COLO668 (cell line): ENCODE data around the gene SARS1.
A peak's percentile ranks its signal among the peaks of the same experiment; 100 is the strongest.
"Not testable (repeated sequence)": the region's sequence is repeated elsewhere in the genome, so short reads cannot be mapped to it uniquely, and the experiment has no call there.

Source experiments
- DNase-seq: peaks from one replicate; lab custom pipeline; 2025; ENCODE audit not compliant: unreplicated experiment; lab: John Stamatoyannopoulos, UW

Gene SARS1

GRCh38 chr1:109191891-109192290 lies 21.8 kb upstream of the SARS1 start:
- DNase-seq: no peak

GRCh38 chr1:109192433-109192832 lies 21.3 kb upstream of the SARS1 start:
- no peak for DNase-seq

GRCh38 chr1:109193653-109194590 lies 19.8 kb upstream of the SARS1 start:
- DNase-seq: peak; percentile 76

GRCh38 chr1:109197158-109198042 lies 16.3 kb upstream of the SARS1 start:
- DNase-seq: no peak

- DNase-seq: no peak
Observed at GRCh38 chr1:109198043-109198695, 15.5 kb upstream of the SARS1 start.

GRCh38 chr1:109198745-109199144 lies 15.0 kb upstream of the SARS1 start:
- DNase-seq: no peak

GRCh38 chr1:109199710-109200109 lies 14.0 kb upstream of the SARS1 start:
- no peak for DNase-seq

- DNase-seq: peak; percentile 39
Observed at GRCh38 chr1:109201123-109201703, 12.5 kb upstream of the SARS1 start.

- no peak for DNase-seq
Observed at GRCh38 chr1:109204484-109204883, 9.2 kb upstream of the SARS1 start.

- no peak for DNase-seq
Observed at GRCh38 chr1:109206339-109206738, 7.4 kb upstream of the SARS1 start.

GRCh38 chr1:109207467-109208103 lies 6.1 kb upstream of the SARS1 start:
- DNase-seq: no peak

- DNase-seq: no peak
Observed at GRCh38 chr1:109208394-109208793, 5.3 kb upstream of the SARS1 start.

GRCh38 chr1:109208836-109209463 lies 4.8 kb upstream of the SARS1 start:
- no peak for DNase-seq

- no peak for DNase-seq
Observed at GRCh38 chr1:109210058-109210457, 3.7 kb upstream of the SARS1 start.

- no peak for DNase-seq
Observed at GRCh38 chr1:109213345-109213823, 334 bp upstream of the SARS1 start.

- peak; percentile 63 for DNase-seq
Observed at GRCh38 chr1:109214695-109215623, 1.2 kb downstream of the SARS1 start.

- DNase-seq: no peak
Observed at GRCh38 chr1:109216662-109217061, 2.9 kb downstream of the SARS1 start.

- no peak for DNase-seq
Observed at GRCh38 chr1:109218516-109218915, 4.8 kb downstream of the SARS1 start.

GRCh38 chr1:109221201-109221600 lies 7.5 kb downstream of the SARS1 start:
- DNase-seq: not testable (repeated sequence)
